ENCODE results near the gene SMAD3.
A peak's percentile ranks its signal among the peaks of the same experiment; 100 is the strongest.

The SMAD3 gene

GRCh38 chr15:67167091-67167490 is 101.7 kb downstream of the SMAD3 start:
- DNase-seq, result no peak

GRCh38 chr15:67168694-67169093 is 103.3 kb downstream of the SMAD3 start:
- DNase-seq, result no peak

DNA sequence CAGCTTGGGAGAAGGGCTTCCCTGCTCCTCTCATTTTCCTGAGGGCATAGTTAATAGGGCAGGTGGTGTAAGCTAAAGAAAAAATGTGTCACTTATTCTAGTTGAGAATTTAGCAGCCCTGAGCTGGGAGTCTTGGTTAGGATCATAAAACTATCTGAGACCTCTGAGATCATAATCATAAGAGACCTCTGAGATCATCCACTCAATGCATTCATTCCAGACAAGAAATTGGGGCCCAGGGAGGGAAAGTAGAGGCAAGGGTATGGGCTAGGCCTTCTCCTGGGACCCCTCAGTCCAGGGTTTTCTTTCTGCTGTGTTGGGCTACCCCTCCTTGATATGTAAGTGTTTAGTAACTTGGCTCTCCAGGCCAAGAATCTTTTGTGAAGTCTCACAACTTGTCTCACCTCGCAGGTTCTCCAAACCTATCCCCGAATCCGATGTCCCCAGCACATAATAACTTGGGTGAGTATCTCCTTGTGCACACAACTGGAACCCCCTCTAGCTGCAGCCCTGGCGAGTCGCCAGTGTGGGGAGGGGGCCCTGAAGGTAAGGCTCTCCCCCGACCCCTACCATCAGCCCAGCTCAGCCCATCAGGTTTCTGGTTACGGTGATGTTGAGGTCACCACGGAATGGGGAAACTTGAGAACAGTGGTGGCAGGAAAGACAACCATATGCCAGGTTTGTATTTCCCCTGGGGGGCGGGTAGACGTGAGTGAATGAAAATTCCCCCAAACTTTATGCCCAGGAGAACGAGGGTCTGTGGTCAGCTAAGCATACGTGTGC is 104.9 kb downstream of the SMAD3 start:
- DNase-seq, result no peak

GRCh38 chr15:67171471-67171870 is 106.1 kb downstream of the SMAD3 start:
- DNase-seq, result no peak

- no peak for DNase-seq
These were observed 106.8 kb downstream of the SMAD3 start for GRCh38 chr15:67172172-67172571.

DNA sequence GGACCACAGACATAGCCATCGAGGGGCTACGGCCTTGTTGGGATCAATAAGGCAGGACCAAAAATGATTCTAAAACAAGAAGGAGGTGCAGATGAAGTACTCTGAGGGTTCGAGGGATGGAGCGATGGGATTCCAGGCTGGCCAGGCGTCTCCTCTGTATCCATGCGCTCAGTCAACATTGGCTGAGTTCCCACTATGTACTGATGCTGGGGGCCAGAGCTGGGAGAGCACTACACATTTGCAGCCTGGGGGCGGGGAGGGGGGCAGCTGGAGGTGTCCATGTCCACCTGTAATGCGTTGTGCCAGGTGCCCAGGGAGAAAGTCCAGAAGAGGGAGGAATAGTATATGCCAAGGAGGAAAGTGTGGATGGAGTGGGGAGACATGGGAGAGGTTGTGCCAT is 107.6 kb downstream of the SMAD3 start:
- no peak for DNase-seq

DNA sequence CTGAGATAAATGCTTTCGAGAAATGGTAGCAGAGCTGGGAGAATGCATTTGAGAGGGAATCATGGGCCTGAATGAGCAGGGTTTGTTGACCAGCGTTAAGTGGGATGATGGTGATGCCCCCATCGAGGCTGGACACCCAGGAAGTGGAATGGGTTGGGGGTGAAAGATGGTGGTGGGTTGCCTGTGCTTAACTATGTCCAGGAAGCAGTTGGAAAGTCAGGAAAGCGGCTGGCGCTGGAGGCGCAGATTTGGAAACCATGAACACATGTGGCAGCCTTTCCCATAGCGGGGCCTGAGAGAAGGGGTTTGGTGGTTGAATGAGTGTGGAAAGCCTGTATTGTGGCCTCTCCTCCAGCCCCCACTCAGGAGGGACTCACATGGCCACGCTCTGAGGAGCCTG is 108.4 kb downstream of the SMAD3 start:
- DNase-seq, result no peak

- DNase-seq, result no peak
These were observed 109.0 kb downstream of the SMAD3 start for GRCh38 chr15:67174446-67174845.

GRCh38 chr15:67174864-67175573 is 109.6 kb downstream of the SMAD3 start:
- DNase-seq, result no peak

DNA sequence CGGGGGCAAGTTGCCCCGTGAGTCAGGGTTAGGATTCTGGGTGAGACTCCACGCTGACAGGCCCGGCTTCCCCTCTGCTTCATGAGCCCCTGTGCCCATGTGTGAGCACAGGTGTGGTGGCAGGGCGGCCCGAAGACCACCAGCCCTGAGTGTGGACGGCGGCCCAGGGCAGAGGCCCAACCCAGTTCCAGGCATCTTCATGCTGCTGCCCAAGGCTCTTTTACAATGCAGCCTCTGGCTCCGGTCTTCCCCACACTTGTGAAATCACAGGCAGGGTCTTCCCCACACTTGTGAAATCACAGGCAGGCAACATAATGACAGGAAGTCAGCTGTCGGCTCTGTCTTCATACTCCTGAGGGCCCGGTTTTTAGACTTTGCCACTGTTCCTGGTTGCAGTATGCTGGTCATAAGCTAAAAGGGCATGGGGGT is 110.3 kb downstream of the SMAD3 start:
- peak; percentile 86 to 92 for DNase-seq

- DNase-seq, result no peak
These were observed 111.0 kb downstream of the SMAD3 start for GRCh38 chr15:67176195-67176971.

DNA sequence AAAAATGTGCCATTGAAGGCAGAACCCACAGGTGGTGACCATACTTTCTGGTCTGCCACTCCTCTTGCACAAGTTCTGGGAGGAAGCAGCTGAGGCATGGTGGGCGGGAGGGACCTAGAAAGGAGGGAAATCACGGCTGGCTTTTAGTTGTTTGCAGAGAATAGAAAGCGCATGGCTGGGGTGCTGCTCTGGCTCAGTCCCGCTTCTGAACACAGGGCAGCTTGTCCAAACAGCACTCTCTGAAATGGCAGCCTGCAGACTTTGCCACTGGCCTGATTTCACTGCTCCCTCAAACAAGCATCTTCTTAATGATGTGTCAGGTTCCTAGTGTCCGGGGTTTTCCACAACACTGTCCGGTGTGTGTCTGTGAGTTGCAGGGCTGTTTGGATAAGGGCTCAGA is 112.3 kb downstream of the SMAD3 start:
- peak; percentile 21 to 36 for DNase-seq

DNA sequence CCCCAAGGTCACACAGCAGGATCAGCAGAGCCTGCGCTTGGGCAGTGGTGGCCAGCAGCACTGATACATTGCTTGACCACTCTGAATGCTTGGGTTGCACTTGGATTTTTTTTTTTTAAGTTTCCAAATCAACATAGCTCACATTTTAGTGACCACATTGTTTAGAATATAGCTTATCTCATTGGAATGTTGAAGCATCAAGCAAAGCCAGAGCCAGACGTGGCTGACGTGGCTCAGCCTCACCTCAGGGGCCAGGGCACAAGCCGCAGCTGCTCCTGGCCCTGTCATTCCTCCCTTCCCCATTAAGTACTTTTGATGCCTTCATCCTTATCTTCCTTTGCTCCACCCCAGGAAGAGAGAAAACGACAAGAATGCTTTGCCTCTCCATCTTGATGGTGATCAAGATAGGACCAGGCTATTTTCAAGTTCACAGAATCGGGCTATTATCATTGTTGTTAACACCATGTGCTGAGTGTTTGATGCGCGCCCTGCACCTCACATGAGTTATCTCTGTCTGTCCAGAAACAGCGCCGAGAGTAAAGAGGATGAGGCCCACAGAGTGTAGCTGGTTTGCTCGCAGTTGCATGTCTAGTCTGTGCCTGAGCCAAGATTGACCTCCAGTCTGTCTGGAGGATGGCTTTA is 113.3 kb downstream of the SMAD3 start:
- no peak for DNase-seq

- no peak for DNase-seq
These were observed 114.1 kb downstream of the SMAD3 start for GRCh38 chr15:67179411-67179995.

GRCh38 chr15:67180035-67180434 is 114.6 kb downstream of the SMAD3 start:
- no peak for DNase-seq

DNA sequence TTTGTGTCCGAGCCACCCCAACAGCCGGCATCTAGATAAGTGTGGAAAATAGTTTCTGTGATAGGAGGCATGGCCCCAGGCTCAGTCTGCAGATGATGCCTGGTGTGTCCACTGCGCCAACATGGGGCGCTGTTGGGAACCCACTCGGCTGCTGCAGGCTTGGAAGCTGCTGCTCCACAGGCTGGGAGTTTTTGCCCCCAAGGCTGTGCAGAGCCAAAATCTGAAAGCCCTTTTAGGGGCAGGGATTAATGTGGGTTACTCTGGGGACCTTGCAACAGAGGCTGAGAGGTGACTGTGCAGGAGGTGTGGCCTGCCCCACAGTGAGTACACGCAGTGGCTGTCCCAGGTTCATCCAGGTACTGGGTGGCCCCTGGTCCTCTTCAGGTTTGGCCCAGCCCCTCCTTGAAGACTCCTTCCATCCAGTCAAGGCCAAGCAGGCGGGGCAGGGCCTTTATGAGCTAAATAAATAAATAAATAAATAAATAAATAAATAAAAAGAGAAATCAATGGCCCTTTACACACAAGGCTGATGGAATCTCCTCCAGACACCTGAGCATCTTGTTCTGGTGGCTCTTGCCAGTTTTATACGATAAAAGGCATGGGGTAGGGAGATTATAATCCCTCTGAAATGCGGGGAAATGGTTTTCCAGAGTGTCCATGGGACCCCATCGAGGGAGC is 115.3 kb downstream of the SMAD3 start:
- no peak for DNase-seq

DNA sequence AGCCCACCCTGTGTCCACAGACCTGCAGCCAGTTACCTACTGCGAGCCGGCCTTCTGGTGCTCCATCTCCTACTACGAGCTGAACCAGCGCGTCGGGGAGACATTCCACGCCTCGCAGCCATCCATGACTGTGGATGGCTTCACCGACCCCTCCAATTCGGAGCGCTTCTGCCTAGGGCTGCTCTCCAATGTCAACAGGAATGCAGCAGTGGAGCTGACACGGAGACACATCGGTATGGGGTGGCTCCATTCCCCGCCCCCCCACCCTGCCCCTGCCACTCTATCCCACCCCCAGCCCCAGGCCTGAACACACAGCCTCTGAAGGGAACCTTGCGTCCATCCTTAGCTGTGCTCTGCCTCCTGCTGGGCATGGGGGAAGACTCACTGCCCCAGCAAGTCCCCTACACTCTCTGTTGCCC is 115.8 kb downstream of the SMAD3 start:
- DNase-seq, result no peak

GRCh38 chr15:67183443-67184169 is 118.2 kb downstream of the SMAD3 start:
- no peak for DNase-seq

GRCh38 chr15:67184208-67184925 is 119.0 kb downstream of the SMAD3 start:
- no peak for DNase-seq

DNA sequence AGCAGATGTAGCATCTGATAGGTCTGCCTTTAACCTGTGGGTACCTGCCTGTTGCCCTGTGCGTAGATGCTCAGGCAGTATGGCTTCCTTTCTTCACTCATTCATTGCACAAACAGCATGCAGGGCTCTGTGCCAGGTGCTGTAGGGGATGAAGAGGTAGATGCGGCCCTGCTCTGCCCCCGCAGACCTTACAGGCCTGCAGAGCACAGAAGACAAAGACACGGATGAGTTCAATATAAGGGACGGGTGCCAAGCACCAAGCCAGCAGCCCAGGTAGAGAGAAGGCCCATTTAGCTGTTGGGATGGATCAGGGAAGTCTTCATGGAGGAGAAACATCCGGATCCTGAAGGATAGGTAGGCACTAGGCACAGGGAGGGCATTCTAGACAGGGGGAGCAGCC is 119.6 kb downstream of the SMAD3 start:
- DNase-seq, result no peak

Measured in AML-193 (cell line).